GM21619 (cell line): ENCODE data around the gene PSMA2.
A peak's percentile ranks its signal among the peaks of the same experiment; 100 is the strongest.
"Not testable (repeated sequence)": the region's sequence is repeated elsewhere in the genome, so short reads cannot be mapped to it uniquely, and the experiment has no call there.

Source experiments
- ATAC-seq: cut with Tn5 transposase; IDR thresholded peaks from one replicate; pipeline ENCODE4 v1.9.1; 2021; ENCODE audit not compliant: unreplicated experiment

The PSMA2 gene

DNA sequence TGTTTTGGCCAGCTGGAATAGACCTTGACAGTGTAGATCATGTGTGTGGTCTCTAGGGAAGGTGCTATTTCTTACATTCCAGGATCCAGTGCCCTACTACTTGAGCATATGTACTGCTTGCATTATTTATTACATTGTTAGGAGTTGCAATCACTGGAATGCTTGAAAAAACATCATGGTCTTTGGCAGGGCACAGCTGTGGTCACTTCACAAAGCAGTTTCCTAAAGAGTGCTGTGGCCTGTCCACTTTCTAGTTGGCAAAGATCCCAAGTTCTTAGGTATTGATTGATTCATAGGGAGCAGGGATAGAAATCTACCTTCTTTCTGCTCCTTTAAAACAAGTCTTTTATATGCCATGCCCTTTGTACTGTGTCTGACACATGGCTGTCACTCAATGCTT is 24.7 kb downstream of the PSMA2 start:
- ATAC-seq, result no peak

DNA sequence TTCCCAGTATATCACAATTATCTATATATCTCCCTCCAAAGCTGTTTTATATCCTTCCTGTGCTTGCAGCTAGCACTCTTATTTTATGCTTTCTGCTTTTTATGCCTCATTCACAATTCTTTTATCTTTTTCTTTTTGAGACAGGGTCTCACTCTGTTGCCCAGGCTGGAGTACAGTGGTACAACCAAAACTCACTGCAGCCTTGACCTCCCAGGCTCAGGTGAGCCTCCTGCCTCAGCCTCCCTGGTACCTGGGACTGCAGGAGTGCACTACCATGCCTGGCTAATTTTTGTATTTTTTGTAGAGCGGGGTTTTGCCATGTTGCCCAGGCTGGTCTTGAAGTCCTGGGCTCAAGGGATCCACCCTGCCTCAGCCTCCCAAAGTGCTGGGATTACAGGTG is 25.8 kb downstream of the PSMA2 start:
- no peak for ATAC-seq

DNA sequence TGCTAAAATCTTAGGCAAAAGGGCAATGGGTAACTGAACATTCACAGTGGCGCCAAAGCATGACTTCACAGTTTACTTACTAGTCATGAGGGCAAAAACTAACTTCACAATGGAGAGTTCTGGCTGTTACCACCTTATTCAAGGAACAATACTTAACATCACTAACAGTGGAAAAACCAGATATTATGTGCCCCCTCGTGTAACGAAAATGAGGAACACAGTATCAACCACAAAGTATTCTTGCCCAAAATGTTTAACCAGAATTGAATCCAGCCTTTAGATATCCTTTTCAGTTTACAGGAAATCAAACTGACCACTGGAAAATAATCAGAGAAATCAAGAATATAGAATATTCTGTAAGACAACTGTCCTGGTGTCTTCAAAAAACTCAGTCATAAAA is 29.6 kb downstream of the PSMA2 start:
- no peak for ATAC-seq

DNA sequence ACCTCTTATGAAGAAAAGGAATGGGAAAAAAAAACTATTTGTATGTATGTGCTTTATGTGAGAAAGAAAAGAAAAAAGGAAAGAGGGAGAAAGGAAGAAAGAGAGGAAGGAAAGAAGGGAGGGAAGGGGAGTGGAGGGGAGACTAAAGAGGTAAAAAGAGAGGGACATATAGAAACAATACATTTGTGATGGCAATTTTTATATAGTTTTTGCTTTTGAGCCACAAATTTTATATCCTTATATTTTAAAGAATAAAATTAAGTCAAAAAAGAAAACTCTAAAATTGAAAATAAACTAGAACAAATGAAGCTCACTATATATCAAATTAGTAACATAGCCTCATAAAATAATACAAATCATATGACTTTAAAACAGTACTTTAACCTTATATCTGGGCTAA is 31.1 kb downstream of the PSMA2 start:
- no peak for ATAC-seq

DNA sequence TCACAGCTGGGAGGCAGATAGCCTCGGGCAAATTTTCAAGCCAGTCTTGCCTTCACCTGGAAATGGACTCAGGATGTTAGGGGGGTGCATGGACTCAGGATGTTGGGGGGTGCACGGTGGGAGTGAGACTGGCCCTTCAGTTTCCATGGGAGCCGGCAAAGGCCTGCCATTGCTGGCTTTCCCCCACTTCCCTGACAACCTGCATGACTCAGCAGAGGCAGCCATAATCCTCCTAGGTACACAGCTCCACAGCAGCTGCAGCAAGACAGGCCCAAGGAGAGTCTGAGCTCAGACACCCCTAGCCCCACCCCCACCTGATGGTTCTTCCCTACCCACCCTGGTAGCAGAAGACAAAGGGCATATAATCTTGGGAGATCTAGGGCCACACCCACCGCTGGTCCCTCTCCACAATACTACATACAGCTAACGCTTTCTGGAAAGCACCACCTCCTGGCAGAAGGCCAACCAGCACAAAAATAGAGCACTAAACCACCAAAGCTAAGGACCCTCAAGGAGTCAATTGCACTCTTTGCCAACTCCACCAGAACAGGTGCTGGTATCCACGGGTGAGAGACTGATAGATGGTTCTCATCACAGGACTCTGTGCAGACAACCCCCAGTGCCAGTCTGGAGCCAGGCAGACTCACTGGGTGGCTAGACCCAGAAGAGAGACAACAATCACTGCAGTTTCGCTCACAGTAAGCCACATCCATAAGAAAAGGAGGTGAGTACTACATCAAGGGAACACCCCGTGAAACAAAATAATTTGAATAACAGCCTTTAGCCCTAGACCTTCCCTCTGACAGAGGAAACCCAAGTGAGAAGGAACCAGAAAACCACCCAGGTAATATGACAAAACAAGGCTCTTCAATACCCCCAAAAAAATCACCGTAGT is 38.4 kb downstream of the PSMA2 start:
- ATAC-seq, result no peak

DNA sequence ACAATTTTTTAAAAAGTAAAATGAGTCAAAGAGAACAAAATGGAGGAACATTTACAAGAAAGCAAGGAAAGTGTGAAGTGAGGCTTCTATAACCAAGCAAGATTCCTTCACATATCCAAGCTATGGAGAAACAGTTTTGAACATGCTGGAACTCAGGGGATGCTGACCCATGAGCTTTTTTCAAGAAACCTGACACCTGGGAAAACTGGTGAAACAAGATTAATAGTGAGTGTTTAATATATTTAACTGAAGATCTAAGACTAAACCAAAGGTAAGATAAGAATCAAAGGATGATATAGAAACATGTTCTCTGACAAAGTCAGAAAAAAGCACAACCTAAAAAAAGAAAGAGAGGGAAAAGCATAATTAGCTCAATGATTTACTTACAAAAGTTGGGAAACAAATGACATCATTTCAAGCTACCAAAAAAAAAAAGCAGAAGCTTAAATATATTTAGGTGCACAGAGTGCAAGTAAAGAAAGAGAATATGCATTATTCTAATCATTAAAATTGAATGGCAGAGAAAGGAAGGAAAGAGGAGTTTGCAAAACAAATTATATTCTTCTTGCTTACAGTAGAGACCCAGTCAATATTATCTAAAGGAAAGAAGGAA is 45.0 kb downstream of the PSMA2 start:
- ATAC-seq, result no peak

DNA sequence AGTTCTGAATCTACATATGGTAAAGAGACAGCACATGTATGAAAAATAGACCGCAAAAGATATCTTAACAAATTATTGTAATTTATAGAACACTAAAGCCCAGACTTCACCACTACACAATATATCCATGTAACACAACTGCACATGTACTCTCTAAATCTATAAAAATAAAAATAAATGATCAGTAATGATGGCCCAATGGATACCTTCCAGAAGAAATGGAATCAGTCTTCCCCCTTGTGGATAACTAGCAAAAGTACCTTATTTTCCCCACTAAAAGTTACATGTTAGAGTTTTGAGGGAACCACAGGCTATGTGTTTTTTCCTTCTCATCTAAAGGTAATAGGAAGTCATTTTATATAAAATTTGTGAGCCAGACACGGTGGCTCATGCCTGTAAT is 45.8 kb downstream of the PSMA2 start:
- no peak for ATAC-seq

DNA sequence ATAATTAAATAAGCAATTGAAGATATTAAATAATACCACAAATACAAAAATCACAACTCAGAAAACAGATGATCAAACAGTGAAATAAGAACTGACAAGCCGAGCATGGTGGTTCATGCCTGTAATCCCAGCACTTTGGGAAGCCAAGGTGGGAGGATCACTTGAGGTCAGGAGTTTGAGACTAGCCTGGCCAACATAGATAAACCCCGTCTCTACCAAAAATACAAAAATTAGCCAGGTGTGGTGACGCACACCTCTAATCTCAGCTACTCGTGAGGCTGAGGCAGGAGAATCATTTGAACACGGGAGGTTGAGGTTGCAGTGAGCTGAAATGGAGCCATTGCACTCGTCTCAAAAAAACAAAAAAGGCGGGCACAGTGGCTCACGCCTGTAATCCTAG is 46.8 kb downstream of the PSMA2 start:
- not testable (repeated sequence) for ATAC-seq

DNA sequence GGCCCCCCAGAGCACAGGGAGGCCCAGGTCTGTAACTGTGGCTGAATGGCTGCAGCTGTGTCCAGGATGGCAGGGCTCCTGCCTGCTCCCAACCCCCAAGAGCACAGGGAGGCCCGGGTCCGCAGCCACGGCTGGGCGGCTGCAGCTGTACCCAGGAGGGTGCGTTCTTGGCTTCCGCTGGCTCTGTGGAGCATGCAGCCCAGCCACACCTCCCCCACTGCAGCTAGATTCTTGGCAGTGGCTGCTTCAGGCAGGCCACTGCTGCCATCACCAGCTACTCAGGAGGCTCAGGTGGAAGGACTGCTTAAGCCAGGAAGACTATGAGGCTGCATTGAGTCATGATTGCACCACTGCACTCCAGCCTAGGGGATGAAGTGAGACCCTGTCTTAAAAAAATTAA is 48.0 kb downstream of the PSMA2 start:
- no peak for ATAC-seq

DNA sequence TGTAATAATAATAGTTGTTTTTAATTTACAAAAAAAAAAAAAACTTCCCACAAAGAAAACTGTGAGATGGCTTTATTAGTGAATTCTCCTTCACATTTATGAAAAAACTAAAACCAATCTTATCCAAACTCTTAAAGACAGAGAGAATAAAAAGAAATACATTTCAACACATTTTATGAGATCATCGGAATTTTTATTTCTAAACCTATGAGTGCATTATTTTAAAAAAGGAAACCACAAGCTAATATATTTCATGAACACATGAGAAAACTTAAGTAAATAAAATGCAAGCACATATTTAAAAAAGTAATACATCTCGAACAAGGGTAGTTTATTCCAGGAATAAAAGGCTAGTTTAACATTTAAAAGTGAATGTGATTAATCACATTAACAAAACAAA is 51.6 kb downstream of the PSMA2 start:
- ATAC-seq, result no peak

DNA sequence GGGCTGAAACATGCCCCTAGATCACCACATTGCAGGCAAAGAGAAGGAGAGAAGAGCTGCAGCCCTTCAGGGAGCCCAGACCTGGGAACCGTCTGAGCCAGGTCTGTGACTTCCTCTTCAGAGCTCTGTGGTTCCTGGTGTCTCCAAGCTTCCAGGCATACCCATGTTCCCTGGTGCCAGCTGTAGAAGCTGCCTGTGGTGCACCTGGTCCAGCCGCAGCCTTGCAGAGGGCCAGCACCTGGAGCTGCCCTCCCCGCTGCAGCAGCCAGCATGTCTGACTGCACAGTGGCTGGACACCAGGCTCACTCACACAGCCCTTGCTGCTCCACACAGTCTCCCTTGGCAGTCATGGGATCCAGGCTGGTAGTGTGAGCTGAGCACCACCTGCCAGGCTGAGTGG is 53.7 kb downstream of the PSMA2 start:
- no peak for ATAC-seq

DNA sequence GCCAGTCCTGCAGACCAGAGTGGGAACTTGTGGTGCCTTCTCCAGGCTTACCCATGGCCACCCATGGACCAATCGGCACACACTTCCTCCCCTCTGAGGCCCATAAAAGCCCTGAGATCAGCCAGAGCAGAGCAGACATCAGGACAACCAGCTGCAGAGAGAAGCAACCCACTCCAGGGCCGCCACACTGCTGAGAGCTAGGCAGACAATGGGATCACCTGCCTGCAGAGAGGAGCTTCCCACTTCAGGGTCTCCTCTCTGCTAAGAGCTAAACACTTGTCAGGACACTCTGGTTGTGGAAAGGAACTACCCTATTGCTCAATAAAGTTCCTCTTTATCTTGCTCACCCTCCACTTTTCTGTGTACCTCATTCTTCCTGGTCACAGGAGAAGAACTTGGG is 54.1 kb downstream of the PSMA2 start:
- ATAC-seq, result no peak

DNA sequence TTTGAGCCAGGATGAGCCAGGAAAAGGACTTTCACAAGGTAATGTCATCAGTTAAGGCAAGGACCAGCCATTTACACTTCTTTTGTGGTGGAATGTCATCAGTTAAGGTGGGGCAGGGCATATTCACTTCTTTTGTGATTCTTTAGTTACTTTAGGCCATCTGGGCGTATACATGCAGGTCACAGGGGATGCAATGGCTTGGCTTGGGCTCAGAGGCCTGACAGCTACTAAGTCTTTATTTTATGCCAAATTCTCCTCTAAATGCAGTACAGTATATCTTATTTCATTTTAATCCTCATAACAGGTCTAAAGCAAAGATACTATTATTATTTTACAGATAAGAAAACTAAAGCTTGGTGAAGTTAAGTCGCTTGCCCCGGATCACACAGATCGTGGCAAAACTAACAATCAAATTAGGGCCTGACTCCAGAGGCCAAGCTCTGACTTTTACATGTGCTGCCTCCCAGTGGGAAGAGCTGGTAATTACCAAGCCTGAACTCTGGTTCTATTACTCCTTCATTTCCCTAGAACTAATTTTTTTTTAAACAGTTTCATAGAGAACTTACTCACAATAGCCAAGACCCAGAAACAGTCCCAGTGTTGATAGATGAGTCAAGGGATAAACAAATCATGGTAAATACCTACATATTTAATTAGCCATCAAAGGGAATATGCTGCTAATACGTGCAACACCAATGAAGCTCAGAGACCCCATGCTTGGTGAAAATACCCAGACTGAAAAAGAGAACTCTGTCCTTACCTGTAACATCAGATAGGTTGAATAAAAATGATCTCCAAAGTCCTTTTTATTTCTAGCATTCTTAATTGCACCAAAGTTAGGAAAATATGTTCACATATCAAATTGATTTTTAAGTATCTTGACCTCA is 55.5 kb downstream of the PSMA2 start:
- peak; percentile 93 for ATAC-seq

DNA sequence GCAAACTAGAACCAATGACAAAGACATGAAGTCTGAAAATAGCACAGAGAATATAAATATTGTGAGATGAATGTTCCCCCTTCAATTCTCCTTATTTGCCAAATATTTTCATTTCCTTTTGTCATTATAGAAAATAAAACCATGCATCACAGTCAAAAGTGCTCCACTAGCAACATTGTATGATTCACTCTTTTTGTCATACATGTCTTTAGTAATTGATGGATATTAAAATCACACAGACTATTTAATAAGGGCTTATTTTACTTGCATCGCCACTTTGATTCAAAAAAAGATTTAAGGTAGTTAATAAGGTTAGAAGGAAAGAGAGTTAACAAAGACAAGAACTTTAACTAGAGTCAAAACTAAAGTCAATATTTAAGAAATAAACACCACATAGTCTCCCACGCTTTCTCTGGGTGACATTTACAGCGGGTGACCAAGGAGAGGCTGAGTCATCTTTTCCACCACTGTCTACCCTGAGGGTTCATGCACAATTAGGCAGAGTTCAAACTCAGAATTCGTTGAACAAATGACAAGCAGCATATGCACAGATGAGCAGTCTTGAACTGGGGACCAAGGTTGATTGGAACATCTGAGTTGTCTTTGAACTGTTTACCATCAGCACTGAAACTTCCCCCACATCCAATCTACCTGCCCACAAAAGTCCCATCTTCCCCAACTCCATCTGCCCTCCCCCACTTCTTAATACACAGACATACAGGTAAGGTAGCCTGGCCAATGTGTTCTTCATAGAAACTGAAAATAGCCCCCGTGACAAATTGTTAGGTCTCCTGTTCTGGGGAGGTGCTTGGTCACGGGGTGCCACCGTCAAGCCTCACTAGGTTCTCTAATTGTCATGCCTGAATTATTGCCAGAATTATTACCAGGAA is 62.6 kb downstream of the PSMA2 start:
- peak; percentile 98 for ATAC-seq

DNA sequence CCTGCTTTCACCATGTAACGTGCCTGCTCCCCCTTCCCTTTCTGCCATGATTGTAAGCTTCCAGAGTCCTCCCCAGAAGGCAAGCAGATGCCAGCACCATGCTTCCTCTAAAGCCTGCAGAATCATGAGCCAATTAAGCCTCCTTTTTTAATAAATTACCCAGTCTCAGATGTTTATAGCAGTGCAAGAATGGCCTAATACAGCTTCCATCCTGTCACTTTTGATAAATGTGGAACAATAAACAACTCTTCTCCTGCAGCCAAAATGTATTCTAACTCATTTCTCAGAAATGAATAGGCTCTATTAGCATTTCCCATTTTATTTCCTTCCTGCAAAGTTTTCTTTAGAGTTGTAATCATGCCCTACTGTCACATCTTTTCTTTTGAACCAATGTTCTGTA is 63.5 kb downstream of the PSMA2 start:
- no peak for ATAC-seq
